Lower leg skin (tissue), 3 donors: Measurements from ENCODE around the gene REEP1.

Experiments
- CTCF ChIP-seq, 3 donors: fragments of 450-650 bp; IDR thresholded peaks; one replicate each; pipeline ENCODE4 v1.5.1; 2016; ENCODE audit warnings: antibody characterized with exemption in 3 of 3, mild to moderate bottlenecking in 3 of 3, moderate library complexity in 2 of 3
- POLR2A ChIP-seq, 2 donors: fragments of 450-650 bp; IDR thresholded peaks; one replicate each; pipeline ENCODE4 v1.6.1; 2016 to 2017; ENCODE audit warnings: antibody characterized with exemption in 2 of 2, mild to moderate bottlenecking in 1 of 2, moderate library complexity in 1 of 2

GRCh38 chr2:86203614-86204013, 133.8 kb downstream of the REEP1 start:
- TF ChIP-seq CTCF (IDR thresholded peaks at IDR 0.05) (no peak), POLR2A (IDR thresholded peaks at IDR 0.05) (no peak)
